ENCODE results near the gene NAAA. TPM values are rescaled to one million over a fixed set of nuclear protein-coding genes. Genes with fewer than 3 reads are reported as not detected.
"Not testable (repeated sequence)": the region's sequence is repeated elsewhere in the genome, so short reads cannot be mapped to it uniquely, and the experiment has no call there.

NAAA gene
- total and polyA plus RNA-seq, 2 experiments from 2014 or later = 7.5 to 24.8 TPM

DNA sequence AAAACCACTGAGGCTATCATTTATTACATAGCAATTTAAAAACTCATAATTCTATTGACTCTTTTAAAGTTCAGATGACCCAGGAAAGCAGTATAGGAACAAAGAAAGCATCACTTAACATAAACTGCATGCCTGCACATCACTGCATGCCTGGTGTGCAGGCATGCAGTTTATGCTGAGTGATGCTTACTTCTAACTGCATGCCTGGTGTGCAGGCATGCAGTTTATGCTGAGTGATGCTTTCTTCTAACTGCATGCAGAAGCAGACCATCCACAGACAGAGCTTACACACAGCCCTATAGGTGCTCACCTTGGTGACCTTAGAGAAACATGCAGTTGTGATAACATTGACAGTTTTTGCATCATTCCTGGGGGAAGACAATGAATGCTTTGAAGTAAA is 33.0 kb upstream of the NAAA start:
- H3K27ac ChIP-seq = no peak overlapping the region
- no peak for DNase-seq (ENCODE audit: low read depth in 1 of 2, low spot score in 1 of 2)
- H3K27me3 ChIP-seq = no peaks in the 10 kb centered on the region
- TF ChIP-seq, protein P1, sequence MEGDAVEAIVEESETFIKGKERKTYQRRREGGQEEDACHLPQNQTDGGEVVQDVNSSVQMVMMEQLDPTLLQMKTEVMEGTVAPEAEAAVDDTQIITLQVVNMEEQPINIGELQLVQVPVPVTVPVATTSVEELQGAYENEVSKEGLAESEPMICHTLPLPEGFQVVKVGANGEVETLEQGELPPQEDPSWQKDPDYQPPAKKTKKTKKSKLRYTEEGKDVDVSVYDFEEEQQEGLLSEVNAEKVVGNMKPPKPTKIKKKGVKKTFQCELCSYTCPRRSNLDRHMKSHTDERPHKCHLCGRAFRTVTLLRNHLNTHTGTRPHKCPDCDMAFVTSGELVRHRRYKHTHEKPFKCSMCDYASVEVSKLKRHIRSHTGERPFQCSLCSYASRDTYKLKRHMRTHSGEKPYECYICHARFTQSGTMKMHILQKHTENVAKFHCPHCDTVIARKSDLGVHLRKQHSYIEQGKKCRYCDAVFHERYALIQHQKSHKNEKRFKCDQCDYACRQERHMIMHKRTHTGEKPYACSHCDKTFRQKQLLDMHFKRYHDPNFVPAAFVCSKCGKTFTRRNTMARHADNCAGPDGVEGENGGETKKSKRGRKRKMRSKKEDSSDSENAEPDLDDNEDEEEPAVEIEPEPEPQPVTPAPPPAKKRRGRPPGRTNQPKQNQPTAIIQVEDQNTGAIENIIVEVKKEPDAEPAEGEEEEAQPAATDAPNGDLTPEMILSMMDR (IDR thresholded peaks at IDR 0.05; ENCODE audit: low read depth, low read length) = no peak
- H3K4me3 ChIP-seq = no peak overlapping the region
- H3K36me3 ChIP-seq = peaks cover 60% of the 10 kb centered on the region
- H3K4me1 ChIP-seq (ENCODE audit: low read depth) = no peaks in the 10 kb centered on the region
- no peaks in the 10 kb centered on the region for H3K9me3 ChIP-seq (ENCODE audit: low read depth)

- H3K27ac ChIP-seq = no peak overlapping the region
- H3K4me3 ChIP-seq = no peak overlapping the region
- no peaks in the 10 kb centered on the region for H3K27me3 ChIP-seq
- DNase-seq (ENCODE audit: low read depth in 1 of 2, low spot score in 1 of 2) = no peak
- H3K9me3 ChIP-seq (ENCODE audit: low read depth) = no peaks in the 10 kb centered on the region
- peaks cover 74% of the 10 kb centered on the region for H3K36me3 ChIP-seq
- no peaks in the 10 kb centered on the region for H3K4me1 ChIP-seq (ENCODE audit: low read depth)
- TF ChIP-seq, protein P1 (IDR thresholded peaks at IDR 0.05; ENCODE audit: low read depth, low read length) = no peak
These were observed 27.3 kb upstream of the NAAA start for GRCh38 chr4:75968084-75968483.

GRCh38 chr4:75963558-75963957 is 22.7 kb upstream of the NAAA start:
- TF ChIP-seq, protein P1 (IDR thresholded peaks at IDR 0.05; ENCODE audit: low read depth, low read length) = no peak
- no peak for DNase-seq (ENCODE audit: low read depth in 1 of 2, low spot score in 1 of 2)
- H3K27me3 ChIP-seq = no peaks in the 10 kb centered on the region
- no peak overlapping the region for H3K27ac ChIP-seq
- H3K4me3 ChIP-seq = no peak overlapping the region
- no peaks in the 10 kb centered on the region for H3K4me1 ChIP-seq (ENCODE audit: low read depth)
- H3K36me3 ChIP-seq = peaks cover 65% of the 10 kb centered on the region
- H3K9me3 ChIP-seq (ENCODE audit: low read depth) = no peaks in the 10 kb centered on the region

DNA sequence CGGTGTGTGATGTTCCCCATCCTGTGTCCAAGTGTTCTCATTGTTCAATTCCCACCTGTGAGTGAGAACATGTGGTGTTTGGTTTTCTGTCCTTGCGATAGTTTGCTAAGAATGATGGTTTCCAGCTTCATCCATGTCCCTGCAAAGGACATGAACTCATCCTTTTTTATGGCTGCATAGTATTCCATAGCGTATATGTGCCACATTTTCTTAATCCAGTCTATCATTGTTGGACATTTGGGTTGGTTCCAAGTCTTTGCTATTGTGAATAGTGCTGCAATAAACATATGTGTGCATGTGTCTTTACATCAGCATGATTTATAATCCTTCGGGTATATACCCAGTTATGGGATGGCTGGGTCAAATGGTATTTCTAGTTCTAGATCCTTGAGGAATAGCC is 21.3 kb upstream of the NAAA start:
- not testable (repeated sequence) for H3K9me3 ChIP-seq (ENCODE audit: low read depth); DNase-seq (ENCODE audit: low read depth in 1 of 2, low spot score in 1 of 2); H3K4me3 ChIP-seq; H3K4me1 ChIP-seq (ENCODE audit: low read depth); H3K27me3 ChIP-seq; H3K27ac ChIP-seq
- peaks cover 64% of the 10 kb centered on the region for H3K36me3 ChIP-seq

GRCh38 chr4:75958546-75958945 is 17.7 kb upstream of the NAAA start:
- not testable (repeated sequence) for H3K4me3 ChIP-seq; H3K27me3 ChIP-seq; H3K27ac ChIP-seq; H3K9me3 ChIP-seq (ENCODE audit: low read depth); H3K4me1 ChIP-seq (ENCODE audit: low read depth); DNase-seq (ENCODE audit: low read depth in 1 of 2, low spot score in 1 of 2)
- H3K36me3 ChIP-seq = peaks cover 60% of the 10 kb centered on the region

- H3K27ac ChIP-seq; H3K27me3 ChIP-seq; H3K9me3 ChIP-seq (ENCODE audit: low read depth); DNase-seq (ENCODE audit: low read depth in 1 of 2, low spot score in 1 of 2); H3K4me3 ChIP-seq; H3K4me1 ChIP-seq (ENCODE audit: low read depth): not testable (repeated sequence)
- H3K36me3 ChIP-seq = peaks cover 76% of the 10 kb centered on the region
These were observed 14.0 kb upstream of the NAAA start for GRCh38 chr4:75954811-75955210.

GRCh38 chr4:75953509-75953908 is 12.7 kb upstream of the NAAA start:
- Histone ChIP-seq H3K4me1 (ENCODE audit: low read depth) (no peaks in the 10 kb centered on the region), H3K4me3 (no peak overlapping the region), H3K9me3 (ENCODE audit: low read depth) (no peaks in the 10 kb centered on the region), H3K27me3 (no peaks in the 10 kb centered on the region), H3K27ac (no peak overlapping the region), H3K36me3 (peaks cover 75% of the 10 kb centered on the region)
- TF ChIP-seq, protein P1 (IDR thresholded peaks at IDR 0.05; ENCODE audit: low read depth, low read length) = no peak
- no peak for DNase-seq (ENCODE audit: low read depth in 1 of 2, low spot score in 1 of 2)
